Stimulated activated CD4-positive, alpha-beta T cell treated with anti-CD3 and anti-CD28 coated beads, Interleukin-1b, Interleukin-23, amount 100 ng/mL, for 1 hour (primary cell): ENCODE results near the gene NR5A1.

ENCODE experiments used
- DNase-seq, 2 donors: peaks; one replicate each; pipeline ENCODE4 v3.0.0-alpha.2; 2020; ENCODE audit warnings: low read depth in 2 of 2

The NR5A1 gene

DNA sequence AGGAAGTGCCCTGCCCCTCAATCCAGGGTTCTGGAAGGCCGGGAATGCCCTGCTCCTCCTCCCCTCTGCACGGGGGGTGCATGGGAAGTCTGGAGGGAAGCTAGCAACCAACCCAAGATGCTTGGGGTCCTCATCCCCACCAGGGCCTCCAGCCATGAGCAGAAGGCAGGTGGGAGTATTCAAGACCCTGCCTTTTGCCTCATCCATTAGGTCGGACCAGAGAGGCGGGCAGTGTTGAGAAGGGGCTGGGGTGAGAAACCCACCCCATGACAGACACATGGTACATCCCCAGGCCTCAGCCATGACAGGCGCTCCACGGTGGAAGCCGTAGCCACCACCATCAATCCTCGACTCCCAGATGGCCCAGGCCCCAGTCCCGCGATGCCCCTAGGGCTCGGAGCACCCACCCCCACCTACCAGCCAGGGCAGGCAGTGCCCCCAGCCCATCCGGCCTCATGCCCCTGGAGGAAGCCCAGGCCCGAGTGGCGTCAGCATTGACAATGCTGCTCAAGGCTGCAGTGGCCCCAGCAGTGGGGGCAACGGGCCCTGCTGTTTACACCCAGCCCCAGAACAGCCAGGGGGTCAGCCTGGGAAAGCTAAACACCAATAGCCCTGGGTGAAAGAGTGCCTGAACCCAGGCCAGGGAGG, 8.6 kb downstream of the NR5A1 start:
- DNase-seq: no peak

DNA sequence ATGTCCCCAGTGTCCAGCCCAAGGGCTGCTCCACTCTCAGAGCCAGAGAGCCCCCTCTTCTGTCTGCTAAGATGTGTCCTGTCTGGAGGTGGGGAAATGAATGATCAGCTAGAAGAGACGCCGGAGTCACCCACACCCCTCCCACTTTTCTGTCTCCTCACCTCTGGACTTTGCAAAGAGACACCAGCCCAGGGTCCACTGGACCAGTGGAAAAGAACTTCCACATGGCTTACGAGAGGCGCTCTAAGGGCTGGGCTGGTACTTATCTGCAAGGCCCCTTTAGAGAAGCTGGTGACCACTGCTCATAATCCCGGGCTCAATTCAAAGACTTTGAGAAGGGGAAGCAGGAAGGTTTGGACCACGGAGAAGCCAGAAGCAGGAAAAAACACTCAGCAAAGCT, 9.2 kb downstream of the NR5A1 start:
- DNase-seq: no peak

DNA sequence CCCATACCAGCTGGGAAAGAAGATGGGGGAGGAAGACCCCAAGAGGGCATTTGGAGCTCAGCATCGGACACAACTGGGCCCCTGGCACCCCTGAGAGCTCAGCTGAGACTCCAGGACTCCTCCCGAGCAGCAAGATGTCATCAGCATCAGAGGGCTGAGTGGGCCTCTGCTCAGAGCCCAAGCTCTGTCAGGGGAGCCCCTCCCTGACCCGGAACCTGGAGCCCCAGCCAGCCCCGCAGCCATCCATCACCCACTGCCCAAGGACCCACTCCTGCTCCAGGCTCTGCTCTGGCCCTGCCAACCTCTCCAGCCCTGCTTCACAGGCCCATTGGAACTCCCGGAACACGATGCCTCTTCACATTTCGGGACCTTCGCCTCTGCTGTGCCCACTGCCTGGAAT, 9.8 kb downstream of the NR5A1 start:
- DNase-seq: no peak

DNA sequence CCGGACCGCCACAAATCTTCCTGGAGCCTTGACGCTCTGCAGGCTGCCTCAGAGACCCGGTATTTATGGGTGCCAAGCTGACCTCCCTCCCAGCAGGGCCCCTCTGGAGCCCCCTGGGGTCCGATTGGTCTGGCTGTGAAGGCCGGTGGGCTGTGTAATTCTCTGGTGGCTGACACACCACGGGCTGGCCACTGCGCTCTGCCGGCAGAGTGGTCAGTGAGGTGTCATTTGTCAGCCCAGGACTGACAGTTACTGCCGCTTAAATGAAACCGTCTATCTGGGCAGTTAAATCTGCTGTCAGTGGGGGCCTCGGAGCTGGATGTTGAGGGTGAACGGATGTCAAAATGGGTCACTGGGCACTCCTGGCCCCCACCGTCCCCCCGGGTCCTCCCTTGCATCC, 10.7 kb downstream of the NR5A1 start:
- no peak for DNase-seq

DNA sequence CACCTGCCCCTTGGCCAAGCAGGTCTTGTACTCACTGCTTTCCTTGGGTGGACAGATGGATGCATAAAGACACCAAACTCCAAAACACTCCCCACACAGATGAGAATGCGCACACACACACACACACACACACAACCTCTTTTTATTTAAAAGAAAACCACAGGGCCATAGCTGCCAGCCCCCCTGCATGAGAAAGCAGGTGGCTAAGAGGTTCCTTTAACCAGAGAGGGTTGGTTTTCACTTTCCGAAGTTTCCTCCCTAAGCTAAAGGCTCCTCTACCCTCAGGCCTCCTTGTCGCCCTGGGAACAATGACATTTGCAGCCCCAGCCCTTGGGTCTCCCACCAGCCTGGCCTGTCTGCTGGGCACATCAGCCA, 11.1 kb downstream of the NR5A1 start:
- DNase-seq: no peak

DNA sequence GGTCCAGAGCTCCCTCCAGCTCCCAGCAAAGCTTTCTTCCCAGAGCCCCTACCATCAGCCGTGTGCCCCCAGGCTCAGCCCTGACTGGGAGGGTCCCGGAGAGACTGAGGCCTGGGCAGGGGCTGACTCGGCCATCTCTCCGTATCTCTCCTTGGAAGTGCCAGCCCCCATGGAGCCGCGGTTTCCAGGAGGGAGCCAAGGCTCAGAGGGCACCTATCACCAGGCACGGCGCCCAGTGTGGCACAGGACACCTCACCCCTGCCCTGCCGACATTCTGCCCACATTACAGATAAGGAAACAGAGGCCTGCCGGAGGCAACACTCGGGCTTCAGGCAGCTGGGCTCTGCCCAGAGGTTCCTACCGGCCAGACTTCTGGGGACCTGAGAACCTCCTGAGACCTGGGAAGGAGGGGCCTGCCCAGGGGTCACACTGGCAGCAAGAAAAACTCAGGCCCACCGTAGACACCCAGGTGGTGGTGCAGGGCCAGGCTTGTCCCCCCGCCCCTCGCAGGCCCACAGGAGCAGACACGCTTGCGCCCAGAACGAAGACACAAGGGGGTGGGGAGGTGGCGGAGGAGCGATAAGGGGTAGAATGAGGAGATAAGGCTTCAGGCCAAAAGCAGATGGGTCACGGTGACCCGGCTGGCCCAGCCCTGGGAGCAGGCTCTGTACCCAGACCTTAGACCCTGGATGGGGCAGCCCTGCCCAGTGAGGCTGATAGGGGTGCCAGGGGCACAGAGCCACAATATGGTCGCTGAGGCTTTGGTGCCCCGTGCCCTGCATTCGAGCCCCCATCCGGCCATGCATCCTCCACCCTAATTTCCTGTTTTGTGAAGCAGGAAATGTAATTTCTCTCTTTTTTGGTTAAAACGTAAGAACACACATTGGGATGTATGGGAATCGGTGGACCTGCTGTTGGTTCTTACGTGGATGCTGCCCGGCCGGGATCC, 11.8 kb downstream of the NR5A1 start:
- DNase-seq: no peak

DNA sequence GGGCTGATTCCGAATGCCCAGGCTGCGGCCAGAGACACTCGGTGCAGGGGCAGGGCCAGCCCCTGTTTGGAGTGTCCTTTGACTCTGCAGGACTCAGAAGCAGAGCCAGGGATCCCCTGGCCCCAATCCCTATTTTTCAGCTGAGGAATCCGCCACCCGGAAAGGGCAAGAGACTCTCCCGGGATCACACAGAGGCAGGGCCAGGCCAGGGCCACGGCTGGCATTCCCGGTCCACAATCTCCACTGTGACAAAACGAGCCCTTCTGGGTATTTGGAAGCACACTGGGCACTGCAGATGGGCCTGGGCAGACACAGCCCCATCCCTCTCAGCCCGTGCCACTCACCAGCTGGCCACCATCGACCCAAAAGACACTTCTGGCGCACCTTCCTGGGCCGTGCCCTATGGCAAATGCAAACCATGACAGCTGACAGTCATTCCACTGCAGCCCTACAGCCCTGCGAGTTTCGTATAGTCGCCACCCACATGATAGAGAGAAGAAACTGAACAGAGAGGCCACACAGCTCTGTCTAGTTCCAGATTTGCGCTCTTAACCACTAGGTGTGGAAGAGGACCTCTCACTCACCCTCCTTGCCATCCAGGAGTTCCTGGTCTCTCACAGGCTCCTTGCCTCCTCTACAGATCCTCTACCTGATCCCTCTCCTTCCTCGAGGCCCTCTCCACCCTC, 13.3 kb downstream of the NR5A1 start:
- no peak for DNase-seq

DNA sequence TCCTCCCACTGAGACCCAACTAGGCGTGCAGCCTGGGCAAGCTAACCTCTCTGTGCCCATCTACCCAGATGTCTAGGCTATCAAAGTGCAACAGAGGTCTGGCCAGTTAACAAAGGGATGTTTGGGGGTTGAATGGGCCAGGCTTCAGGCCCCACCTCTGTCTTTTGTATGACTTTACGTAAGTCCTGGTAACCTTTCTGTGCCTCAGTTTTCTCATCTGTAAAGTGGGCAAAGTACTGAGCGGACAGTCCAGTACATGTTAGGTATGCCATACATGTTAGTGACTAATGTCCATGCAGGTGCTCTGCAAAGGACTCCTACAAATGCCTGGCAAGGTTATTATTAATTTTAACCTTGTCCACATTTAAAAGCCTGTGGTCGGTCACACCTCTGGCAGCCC, 14.0 kb downstream of the NR5A1 start:
- no peak for DNase-seq

DNA sequence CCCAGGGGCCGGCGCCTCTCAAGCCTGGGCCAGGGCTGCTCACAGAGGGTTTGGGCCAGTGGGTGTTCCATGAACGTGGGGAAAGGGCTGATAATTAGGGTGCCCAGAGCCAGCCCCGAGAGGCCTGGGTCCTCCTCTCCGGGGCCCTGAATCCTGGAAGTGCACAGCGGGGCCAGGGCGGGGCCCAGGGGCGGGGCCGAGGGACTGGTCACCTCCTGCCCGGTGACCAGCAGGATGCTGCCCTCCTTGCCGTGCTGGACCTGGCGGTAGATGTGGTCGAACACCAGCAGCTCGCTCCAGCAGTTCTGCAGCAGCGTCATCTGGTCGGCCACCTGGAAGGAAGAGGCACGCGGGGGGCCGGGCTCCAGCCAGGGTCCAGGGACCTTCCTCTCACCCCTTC, 14.4 kb downstream of the NR5A1 start:
- no peak for DNase-seq

DNA sequence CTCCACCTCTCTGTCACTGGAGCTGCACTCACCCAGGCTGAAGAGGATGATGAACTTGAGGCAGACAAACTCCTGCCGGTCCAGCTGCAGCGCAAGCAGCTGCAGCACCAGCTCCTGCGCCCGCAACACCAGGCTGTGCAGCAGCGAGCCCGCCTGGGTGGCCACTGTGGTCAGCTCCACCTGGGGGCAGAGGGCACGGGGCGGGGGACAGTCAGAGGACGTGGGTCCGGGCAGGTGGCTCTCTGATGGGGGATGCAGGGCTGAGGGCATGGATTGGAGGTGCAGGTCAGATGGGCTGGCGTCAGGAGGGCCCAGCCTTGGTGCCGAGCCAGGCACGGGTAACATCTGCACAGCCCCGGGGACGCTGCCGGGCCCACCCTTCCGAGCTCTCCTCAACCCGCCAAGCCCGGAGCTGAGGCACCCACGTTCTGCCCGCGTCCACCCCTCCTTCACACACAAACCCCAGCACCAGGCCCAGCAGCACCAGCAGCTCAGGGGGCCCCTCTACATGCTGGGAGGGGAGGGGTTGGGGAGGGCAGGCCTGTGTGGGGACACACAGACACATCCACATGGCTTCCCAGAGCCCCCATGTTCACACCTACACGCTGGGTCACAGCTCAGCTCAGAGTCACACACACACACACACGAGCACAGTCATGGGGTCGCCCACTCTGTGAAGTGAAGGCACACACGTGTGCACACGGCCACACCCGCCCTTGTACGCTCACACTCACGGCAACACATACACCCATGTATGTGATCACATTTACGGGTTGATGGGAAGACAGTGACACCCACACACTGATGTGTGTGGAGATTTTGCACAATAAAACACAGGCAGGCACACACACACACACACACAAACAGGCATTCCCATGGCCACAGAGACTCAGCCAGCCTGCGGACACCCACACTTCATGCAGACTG, 15.9 kb downstream of the NR5A1 start:
- no peak for DNase-seq

DNA sequence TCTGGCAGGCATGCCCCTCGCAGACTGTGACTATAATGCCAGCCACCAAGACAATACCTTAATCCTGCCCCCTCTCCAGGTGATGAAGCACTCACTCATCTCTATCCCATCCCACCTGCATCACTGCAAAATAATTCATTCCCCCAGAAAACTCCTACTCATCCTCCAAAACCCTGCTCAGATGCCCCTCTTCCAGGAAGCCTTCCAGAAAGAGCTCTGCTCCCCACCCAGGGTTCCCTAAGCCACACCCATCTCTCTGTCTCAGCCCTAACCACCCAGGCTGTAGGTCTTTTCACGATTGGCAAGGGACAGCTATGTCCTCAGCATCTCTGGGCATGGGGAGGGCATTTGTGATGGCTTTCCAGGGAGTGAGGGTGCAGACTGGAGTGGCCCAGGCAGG, 17.2 kb downstream of the NR5A1 start:
- DNase-seq: no peak

DNA sequence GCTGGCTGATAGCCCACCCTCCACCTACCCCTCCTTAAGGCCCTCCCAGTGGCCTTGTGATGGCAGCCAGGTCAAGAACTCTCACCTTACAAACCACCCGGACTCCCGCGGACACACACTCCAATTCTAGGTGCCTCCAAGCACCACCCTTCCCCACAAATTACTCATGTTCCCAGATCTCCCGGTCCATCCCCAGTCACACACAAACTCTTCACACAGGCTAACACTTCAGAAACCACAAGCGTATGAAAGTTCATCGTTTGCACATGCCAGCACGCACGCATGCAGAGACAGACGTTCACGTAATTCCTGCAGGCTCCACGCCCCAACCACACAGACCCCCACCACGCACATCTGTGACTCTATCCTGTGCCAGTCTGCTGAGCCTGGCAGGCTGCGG, 18.0 kb downstream of the NR5A1 start:
- DNase-seq: no peak

DNA sequence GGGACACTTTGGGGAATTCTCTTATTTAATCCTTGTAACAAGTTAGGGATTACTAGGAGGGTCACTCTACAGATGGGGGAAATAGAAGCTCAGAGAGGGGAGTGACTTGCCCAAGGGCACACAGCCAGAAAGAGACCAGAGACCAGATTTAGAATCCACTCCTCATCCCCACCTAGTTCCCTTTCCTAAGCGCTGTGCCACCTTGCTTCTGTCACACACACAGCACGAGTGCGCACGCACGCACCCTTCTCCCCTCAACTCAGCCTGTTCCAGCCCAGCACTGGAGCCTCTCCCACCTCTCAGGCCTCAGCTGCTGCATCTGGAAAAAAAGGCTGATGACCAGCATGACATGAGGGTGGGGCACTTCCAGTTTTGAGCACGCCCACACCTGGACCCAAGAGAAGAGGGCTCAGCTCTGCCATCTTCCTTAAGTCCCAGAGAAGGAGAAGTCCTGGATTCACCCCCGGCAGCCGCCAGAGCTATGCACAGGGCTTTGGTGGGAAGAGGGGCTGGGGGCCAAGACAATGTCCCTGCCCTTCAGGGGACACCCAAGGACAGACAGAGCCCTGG, 18.5 kb downstream of the NR5A1 start:
- DNase-seq: no peak

DNA sequence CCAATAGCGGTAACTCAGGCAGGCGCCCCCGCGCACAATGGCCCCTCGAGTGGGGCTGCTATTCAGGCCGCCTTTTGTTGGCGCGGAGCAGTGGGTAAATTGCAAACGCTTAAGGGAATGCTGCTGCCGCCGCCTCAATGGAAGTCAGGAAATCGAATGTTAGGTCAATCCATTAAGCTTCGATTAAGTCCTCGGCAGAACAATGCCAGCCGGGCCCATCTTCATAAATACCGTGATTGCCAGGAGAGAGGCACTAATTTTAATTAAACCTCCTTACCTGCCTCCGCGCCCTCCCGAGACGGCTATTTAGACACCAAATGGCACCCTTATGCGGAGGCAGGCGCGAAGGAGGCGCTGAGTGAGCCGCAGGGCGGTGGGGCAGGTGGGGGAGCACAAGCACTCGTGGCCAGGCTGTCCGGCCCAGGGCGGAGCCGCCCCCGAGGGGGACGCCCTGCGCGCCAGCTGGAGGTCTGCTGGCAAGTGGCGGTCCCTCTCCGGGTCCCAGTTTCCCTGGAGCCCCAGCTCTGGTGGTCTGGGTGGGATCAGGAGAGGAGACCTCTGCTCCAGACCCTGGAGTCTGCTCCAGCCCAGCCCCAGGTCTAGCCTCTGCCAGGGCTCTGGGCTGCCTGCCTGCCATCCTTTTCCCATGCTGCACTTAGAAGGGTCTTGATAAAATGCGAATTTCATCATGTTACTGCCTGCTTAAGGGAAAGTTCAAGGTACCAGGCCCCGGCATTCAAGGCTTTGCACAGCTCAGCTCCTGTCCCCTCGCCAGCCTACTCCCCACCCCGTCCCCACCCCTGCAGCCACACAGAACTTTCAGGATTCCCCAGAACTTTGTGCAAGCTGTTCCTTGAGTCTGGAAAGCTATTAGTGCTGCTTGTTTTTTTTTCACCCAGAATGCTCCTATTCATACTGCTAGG, 19.7 kb downstream of the NR5A1 start:
- DNase-seq: no peak

DNA sequence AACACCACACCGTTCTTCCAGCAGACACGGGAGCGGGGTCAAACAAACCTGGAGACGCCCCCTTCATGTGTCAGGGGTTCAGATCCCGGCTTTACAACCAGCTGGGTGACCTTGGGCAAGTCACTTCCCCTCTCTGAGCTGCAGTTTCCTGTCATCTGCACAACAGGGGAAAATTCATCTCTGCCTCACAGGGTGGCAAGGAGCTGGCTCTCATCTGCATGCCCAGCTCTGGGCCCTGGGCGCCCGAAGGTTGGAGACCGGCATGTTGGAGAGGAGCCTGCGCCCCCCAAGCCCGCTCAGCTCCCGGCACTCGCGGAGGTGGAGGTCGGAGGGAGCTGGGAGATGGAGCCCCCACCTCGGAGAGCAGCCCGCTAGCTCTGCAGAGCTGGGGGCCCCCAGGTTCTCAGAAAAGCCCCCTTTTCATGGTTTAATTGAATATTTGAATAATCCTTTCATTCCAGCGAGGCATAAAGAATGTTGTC, 20.4 kb downstream of the NR5A1 start:
- no peak for DNase-seq

DNA sequence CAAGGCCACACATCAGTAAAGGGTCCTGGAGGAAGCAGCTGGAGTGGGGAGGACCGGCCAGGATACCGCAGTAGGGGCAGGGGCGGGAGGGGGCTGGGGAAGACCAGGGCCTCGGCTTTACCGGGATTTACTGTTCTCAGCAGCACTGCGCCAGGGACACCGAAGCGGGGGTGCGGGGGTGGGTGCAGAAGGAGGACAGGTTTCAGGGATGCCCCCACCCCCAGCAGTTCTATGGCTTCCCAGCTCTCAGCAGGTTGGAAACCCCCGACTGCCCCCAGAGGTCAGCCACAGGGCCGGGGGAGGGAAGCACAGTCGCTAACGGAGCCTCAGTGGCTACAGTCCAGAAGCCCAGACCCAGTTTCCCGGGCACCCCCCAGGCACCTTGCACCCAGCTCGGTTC, 21.3 kb downstream of the NR5A1 start:
- DNase-seq: no peak

DNA sequence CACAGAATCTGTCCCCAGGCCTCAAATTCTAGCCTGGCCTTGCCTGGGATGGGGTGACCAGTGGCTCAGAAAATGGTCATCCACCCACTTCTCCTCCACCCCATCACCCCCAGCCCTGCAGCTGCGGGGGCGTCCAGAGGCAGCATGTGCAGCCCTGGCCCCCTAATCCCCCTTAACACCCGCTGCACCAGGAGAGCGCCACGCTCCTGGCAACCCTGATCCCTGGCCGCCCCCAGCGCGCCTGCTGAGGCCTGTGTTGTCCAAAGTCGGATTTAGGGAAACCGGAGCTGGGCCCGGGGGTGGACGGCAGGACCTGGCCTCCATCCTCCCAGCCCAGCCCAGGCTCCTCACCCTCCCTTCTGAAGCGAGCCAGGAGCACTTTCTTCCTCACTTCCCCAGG, 22.0 kb downstream of the NR5A1 start:
- no peak for DNase-seq

DNA sequence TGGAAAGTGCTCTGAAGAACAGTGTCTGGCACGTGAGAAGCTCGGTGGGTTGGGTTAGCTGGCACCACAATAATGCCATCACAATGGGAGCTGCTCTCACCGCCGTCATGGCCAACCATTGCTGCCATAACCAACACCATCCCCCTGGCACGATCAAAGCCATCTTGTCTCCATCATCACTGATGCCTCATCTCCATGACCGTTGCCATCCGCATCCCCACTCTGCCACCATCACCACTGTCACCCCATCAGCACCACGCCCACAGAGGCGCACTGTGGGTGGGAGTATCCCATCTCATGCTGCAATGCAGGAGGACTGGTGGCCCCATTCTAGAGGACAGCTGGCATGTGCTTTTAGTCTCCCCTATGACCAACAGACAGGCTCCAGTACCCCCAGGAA, 23.7 kb downstream of the NR5A1 start:
- DNase-seq: no peak

DNA sequence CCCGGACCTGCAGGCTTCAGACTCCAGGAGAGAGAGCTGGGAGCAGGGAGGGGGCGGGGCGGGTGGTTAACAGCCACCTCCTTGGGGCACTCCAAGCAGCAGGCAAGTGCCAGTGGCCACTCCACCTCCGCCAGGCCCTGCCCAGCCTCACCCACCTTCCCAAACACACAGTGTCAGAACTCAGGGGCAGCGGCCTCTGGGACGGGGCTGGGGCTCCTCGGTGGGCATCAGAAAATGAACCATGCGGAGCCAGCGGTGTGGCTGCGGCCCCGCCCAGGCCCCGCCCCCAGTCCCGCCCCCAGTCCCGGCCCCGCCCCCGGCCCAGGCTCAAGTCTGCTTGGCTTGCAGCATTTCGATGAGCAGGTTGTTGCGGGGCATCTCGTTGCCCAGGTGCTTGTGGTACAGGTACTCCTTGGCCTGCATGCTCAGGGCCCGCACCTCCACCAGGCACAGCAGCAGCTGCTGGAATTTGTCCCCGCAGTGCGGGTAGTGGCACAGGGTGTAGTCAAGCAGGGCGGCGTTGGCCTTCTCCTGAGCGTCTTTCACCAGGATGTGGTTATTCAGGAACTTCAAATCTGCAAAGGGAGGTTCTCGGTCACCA, 24.7 kb downstream of the NR5A1 start:
- no peak for DNase-seq

DNA sequence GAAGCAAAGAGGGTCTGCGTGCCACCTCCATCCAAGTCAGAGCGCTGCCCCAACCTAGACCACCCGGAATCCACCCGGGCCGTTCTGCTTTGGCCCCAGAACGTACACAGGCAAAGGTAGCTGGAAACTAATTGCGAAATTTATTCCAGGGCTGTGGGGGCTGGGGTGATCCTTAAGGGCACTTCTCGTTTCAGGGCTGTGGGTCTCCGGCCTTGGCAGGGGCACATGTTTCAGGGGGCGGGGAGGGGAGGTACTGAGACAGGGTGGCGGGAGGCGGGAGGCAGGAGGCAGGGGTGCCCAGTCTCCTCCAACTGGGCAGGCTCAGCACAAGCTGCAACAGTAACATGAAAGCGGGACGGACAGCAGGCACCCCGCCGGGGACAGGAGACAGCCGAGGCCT, 26.1 kb downstream of the NR5A1 start:
- DNase-seq: no peak
